Thoracic aorta (tissue), 2 donors: ENCODE measurements around the gene CDR2. TPM values are rescaled to one million over a fixed set of nuclear protein-coding genes. Genes with fewer than 3 reads are reported as not detected.

Source experiments
- ATAC-seq: fragments of 150-250 bp; one replicate; pipeline ENCODE4 v1.8.0; 2017; ENCODE audit warnings: low read depth; ENCODE audit not compliant: insufficient number of reproducible peaks, low FRiP score
- DNase-seq: peaks from one replicate; pipeline ENCODE4 v3.0.0-alpha.2; 2020; ENCODE audit warnings: low spot score
- H3K27ac ChIP-seq, 2 donors: fragments of 200-600 bp; sonication (generic); 1 replicate in 1 of 2; 2 replicates in 1 of 2; pipeline ENCODE4 v1.5.1; 2016; ENCODE audit warnings: mild to moderate bottlenecking in 2 of 2, moderate library complexity in 2 of 2
- H3K27me3 ChIP-seq: fragments of 200-600 bp; sonication (generic); replicated peaks from 2 replicates; pipeline ENCODE4 v1.6.0; 2016; ENCODE audit warnings: mild to moderate bottlenecking; ENCODE audit not compliant: insufficient read depth
- H3K36me3 ChIP-seq: fragments of 200-600 bp; sonication (generic); one replicate; pipeline ENCODE4 v1.5.1; 2016
- H3K4me1 ChIP-seq, 2 donors: fragments of 200-600 bp; sonication (generic); 1 replicate in 1 of 2; 2 replicates in 1 of 2; pipeline versions ENCODE4 v1.5.1 to v1.6.0; 2016; ENCODE audit warnings: low read depth in 2 of 2, mild to moderate bottlenecking in 1 of 2; ENCODE audit not compliant: control insufficient read depth in 1 of 2
- H3K4me3 ChIP-seq: fragments of 200-600 bp; sonication (generic); 2 replicates; pipeline ENCODE4 v1.5.1; 2016; ENCODE audit warnings: mild to moderate bottlenecking
- H3K9me3 ChIP-seq: fragments of 200-600 bp; sonication (generic); 2 replicates; pipeline ENCODE4 v1.5.1; 2016
- total RNA-seq, 2 donors: library from RNA; depleted of rRNA; stranded (reverse); fragments of >200 nt; gene quantifications; one replicate each; pipeline versions ENCODE4 v1.1.0 to v1.2.3, GENCODE V29; 2016
- TF ChIP-seq, protein P1 (sequence below): fragments of 200-600 bp; sonication (generic); IDR thresholded peaks from one replicate; pipeline ENCODE4 v1.5.1; 2019; ENCODE audit warnings: antibody characterized with exemption

CDR2 gene
- total RNA-seq, 2 donors from 2014 or later, result 41.2 to 55.0 TPM

DNA sequence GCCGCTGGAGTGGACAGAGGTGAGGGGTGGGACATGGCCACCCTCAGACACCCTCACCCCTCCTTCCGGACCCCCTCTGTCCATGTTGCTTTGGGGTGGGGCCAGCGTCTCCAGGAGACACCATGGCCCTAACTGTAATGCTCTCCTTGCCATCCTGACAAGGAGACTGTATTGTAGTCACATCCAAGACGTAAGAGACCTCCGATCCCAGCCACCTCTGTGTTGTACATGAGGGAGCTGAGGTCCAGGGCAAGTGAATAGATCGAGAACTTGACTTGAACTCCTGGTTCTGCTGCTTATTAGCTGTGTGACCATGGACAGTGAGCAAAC lies 47.0 kb downstream of the CDR2 start:
- H3K9me3 ChIP-seq, result no peaks in the 10 kb centered on the region
- no peaks in the 10 kb centered on the region for H3K4me1 ChIP-seq
- H3K36me3 ChIP-seq, result peaks cover 50% of the 10 kb centered on the region
- DNase-seq, result no peak
- no peak overlapping the region for H3K4me3 ChIP-seq
- H3K27ac ChIP-seq, result no peak overlapping the region
- ATAC-seq, result no peak
- no peaks in the 10 kb centered on the region for H3K27me3 ChIP-seq
- TF ChIP-seq, protein P1, sequence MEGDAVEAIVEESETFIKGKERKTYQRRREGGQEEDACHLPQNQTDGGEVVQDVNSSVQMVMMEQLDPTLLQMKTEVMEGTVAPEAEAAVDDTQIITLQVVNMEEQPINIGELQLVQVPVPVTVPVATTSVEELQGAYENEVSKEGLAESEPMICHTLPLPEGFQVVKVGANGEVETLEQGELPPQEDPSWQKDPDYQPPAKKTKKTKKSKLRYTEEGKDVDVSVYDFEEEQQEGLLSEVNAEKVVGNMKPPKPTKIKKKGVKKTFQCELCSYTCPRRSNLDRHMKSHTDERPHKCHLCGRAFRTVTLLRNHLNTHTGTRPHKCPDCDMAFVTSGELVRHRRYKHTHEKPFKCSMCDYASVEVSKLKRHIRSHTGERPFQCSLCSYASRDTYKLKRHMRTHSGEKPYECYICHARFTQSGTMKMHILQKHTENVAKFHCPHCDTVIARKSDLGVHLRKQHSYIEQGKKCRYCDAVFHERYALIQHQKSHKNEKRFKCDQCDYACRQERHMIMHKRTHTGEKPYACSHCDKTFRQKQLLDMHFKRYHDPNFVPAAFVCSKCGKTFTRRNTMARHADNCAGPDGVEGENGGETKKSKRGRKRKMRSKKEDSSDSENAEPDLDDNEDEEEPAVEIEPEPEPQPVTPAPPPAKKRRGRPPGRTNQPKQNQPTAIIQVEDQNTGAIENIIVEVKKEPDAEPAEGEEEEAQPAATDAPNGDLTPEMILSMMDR, result no peak

DNA sequence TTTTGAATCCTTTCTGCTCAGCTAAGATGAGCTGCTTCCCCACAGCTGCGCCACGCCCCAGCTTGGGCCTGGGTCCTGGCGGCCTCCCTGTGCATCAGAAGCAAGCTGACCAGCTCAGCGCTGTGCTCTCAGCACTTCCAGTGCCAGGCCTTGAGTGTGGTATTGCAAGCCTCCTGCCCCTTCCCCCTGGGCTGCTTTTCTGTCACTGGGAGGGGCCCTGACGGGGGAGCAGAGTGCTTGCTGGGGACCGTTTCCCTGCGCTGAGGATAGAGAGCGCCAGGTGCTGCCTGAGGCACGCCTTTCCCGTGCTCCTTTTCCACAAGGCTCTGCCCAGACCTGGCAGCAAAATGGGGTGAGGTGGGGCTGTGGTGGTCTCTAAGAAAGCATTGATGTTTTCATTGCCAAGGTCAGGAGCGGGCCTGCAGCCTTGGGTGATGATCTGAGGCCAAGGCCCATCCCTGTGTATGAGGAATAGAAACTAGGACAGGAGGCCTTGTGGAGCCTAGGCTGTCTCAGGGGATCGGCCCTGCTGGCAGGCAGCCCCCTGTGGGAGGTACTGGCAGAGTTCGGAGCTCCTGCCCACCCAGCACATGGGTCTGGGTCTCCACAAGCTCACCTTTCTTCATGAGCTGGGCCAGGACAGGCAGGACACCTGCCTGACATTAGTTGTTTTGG lies 47.5 kb downstream of the CDR2 start:
- TF ChIP-seq, protein P1, result no peak
- ATAC-seq, result no peak
- H3K4me1 ChIP-seq, result no peaks in the 10 kb centered on the region
- no peaks in the 10 kb centered on the region for H3K9me3 ChIP-seq
- H3K36me3 ChIP-seq, result peaks cover 45% of the 10 kb centered on the region
- no peak overlapping the region for H3K27ac ChIP-seq
- no peaks in the 10 kb centered on the region for H3K27me3 ChIP-seq
- no peak overlapping the region for H3K4me3 ChIP-seq
- no peak for DNase-seq

DNA sequence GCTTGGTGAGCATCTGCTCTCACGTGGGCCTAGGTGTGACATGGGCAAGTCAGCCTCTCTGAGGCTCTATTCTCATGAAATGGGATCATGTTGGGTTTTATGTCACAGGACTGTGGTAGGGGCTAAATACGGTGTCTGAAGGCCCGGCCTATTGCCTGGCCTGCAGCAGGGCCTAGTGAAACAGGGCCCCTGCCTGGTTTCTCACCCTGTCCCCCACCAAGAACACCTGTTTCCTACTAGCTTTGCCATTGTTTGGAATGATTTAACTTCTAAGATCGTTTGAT lies 48.1 kb downstream of the CDR2 start:
- Histone ChIP-seq H3K27ac (no peak overlapping the region), H3K4me1 (no peaks in the 10 kb centered on the region), H3K4me3 (no peak overlapping the region), H3K27me3 (no peaks in the 10 kb centered on the region), H3K9me3 (no peaks in the 10 kb centered on the region), H3K36me3 (peaks cover 41% of the 10 kb centered on the region)
- TF ChIP-seq, protein P1, result no peak
- no peak for DNase-seq
- ATAC-seq, result no peak

DNA sequence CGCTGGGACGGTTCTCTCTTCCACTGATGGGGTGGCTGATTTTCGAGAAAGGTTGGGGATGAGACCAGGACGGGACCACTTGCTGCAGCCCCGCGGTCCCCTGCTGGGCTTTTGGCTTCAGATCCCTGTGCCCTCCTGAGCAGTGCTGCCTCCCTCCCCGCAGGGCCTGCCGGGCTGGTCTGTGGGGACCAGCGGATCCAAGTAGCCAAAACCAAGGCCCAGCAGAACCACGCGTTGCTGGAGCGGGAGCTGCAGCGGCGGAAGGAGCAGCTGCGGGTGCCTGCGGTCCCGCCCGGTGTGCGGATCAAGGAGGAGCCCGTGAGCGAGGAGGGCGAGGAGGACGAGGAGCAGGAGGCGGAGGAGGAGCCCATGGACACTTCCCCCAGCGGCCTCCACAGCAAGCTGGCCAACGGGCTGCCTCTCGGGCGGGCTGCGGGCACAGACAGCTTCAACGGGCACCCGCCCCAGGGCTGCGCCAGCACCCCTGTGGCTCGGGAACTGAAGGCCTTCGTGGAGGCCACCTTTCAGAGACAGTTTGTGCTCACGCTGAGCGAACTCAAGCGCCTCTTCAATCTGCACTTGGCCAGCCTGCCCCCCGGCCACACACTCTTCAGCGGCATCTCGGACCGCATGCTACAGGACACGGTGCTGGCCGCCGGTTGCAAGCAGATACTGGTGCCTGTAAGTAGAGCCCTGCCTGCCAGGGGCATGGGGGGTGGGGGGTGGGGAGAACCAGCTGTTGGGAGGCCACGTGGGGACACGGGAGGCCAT lies 48.6 kb downstream of the CDR2 start:
- TF ChIP-seq, protein P1, result no peak
- DNase-seq (no peak), ATAC-seq (no peak)
- Histone ChIP-seq H3K27me3 (no peaks in the 10 kb centered on the region), H3K4me3 (no peak overlapping the region), H3K9me3 (no peaks in the 10 kb centered on the region), H3K36me3 (peaks cover 37% of the 10 kb centered on the region), H3K4me1 (no peaks in the 10 kb centered on the region), H3K27ac (no peak overlapping the region)

DNA sequence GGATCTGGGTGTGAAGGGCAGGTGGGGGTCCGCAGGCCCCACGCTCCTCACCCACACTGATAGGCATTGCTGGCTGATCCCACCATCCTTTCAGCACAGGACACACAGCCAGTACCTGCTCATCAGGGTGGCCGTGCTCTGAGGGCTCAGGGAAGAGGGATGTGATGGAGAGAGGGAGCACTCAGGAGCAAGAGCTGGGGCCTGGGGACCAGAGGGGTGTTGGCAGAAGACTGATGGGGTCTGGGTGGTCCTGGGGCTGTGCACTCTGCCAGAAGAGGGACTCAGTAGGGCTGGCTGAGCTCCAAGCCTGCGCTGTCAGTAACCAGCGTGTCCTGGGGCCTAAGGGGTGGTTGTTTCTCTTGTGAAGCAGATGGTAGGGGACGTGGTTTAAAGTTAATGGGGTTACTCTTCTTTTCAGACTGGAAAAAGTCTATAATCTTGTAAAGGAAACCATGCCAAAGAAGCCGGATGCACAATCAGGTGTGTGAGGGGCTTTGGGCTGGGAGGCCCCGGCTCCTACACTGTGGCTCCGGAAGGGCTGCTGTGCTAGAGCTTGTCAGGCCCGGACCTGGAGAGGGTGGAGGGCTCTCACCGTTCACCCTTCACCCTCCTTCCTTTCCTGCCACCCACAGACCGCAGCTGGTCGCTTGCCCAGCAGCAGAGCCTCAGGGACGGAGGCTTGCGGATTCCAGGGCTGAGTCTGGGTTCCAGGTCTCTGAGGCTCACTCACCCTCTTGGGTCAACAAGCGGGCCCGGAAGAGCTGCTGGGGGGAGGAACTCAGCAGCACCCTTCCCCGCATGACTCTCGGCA lies 49.4 kb downstream of the CDR2 start:
- DNase-seq, result no peak
- Histone ChIP-seq H3K9me3 (no peaks in the 10 kb centered on the region), H3K27ac (no peak overlapping the region), H3K4me1 (no peaks in the 10 kb centered on the region), H3K27me3 (no peaks in the 10 kb centered on the region), H3K4me3 (no peak overlapping the region), H3K36me3 (peaks cover 37% of the 10 kb centered on the region)
- TF ChIP-seq, protein P1, result no peak
- ATAC-seq, result no peak
